ENCODE data around the gene NHLRC3. TPM values are rescaled to one million over a fixed set of nuclear protein-coding genes. Genes with fewer than 3 reads are reported as not detected.
"Not testable (repeated sequence)": the region's sequence is repeated elsewhere in the genome, so short reads cannot be mapped to it uniquely, and the experiment has no call there.

NHLRC3 gene
- total RNA-seq, 2 donors from 2014 or later: 20.1 to 21.0 TPM

DNA sequence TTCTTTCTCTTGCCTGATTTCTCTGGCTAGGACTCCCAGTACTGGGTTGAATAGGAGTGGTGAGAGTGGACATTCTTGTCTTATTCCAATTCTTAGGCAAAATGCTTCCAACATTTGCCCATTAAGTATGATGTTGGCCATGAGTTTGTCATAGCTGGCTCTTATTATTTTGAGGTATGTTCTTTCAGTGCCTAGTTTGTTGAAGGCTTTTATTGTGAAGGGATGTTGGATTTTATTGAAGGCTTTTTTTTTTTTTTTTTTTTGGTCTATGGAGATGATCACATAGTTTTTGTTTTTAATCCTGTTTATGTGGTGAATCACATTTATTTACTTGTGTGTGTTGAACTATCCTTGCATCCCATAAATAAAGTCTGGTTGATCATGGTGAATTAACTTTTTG, 19.8 kb downstream of the NHLRC3 start:
- no peak for DNase-seq
- Histone ChIP-seq H3K27ac (no peak overlapping the region), H3K4me3 (no peak overlapping the region), H3K9me3 (no peaks in the 10 kb centered on the region), H3K36me3 (replicated peaks in 1 of 2; ENCODE audit: insufficient read depth in 1 of 2, low read depth in 2 of 2) (no peaks in the 10 kb centered on the region), H3K4me1 (no peaks in the 10 kb centered on the region), H3K27me3 (no peaks in the 10 kb centered on the region)
- no peak for TF ChIP-seq POLR2A (IDR thresholded peaks at IDR 0.05)
- TF ChIP-seq, protein P1, sequence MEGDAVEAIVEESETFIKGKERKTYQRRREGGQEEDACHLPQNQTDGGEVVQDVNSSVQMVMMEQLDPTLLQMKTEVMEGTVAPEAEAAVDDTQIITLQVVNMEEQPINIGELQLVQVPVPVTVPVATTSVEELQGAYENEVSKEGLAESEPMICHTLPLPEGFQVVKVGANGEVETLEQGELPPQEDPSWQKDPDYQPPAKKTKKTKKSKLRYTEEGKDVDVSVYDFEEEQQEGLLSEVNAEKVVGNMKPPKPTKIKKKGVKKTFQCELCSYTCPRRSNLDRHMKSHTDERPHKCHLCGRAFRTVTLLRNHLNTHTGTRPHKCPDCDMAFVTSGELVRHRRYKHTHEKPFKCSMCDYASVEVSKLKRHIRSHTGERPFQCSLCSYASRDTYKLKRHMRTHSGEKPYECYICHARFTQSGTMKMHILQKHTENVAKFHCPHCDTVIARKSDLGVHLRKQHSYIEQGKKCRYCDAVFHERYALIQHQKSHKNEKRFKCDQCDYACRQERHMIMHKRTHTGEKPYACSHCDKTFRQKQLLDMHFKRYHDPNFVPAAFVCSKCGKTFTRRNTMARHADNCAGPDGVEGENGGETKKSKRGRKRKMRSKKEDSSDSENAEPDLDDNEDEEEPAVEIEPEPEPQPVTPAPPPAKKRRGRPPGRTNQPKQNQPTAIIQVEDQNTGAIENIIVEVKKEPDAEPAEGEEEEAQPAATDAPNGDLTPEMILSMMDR (IDR thresholded peaks at IDR 0.05): no peak
- no peak for ATAC-seq
- intact Hi-C loops (cut with DNase I): no loop called here

DNA sequence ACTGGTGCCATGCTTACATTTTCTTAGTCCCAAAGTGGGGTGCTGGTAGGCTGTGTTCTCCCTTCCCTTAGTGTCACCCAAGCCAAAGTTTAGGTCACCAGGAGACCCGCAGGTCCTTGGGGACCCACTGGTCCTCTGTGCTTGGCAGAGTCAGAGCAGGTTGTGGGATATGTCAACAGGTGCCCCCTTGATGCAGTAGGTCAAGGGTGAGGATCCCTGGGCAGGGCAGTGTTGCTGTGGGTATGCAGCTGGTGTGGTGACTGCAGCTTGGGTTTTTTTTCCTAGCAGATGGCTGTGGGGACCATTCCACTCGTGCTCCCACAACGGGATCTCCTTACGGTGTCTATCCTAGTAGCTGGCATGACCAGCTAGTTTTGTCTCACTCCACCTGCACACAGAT, 23.7 kb downstream of the NHLRC3 start:
- Histone ChIP-seq H3K4me1 (no peaks in the 10 kb centered on the region), H3K9me3 (no peaks in the 10 kb centered on the region), H3K27me3 (no peaks in the 10 kb centered on the region), H3K27ac (no peak overlapping the region), H3K4me3 (no peak overlapping the region), H3K36me3 (replicated peaks in 1 of 2; ENCODE audit: insufficient read depth in 1 of 2, low read depth in 2 of 2) (no peaks in the 10 kb centered on the region)
- ATAC-seq (no peak), DNase-seq (no peak)
- 97 to 98% methylated on average over 4 of the region's 4 CpGs for WGBS, 2 donors
- intact Hi-C loops (cut with DNase I): no loop called here
- no peak for TF ChIP-seq POLR2A (IDR thresholded peaks at IDR 0.05)
- TF ChIP-seq, protein P1 (IDR thresholded peaks at IDR 0.05): no peak

DNA sequence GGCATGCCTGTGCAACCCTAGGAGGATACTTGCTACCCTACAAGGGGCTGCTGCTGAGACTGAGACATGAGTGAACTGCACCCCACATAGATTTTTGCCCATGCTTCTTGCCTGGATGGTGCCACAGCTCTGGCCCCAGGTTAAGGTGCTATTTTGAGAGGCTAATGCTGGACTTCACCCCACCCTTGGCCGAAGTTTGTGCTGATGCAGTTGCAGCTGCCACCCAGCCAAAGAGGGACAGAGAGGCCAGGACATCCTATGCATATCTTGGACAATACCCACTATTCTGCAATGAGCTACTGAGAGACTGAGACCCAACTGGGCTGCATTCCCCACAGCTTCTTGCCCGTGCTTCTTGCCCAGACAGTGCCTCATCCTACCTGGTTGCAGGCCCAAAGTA, 34.6 kb downstream of the NHLRC3 start:
- Histone ChIP-seq H3K27ac (no peak overlapping the region), H3K36me3 (replicated peaks in 1 of 2; ENCODE audit: insufficient read depth in 1 of 2, low read depth in 2 of 2) (no peaks in the 10 kb centered on the region), H3K9me3 (no peaks in the 10 kb centered on the region), H3K4me1 (no peaks in the 10 kb centered on the region), H3K4me3 (no peak overlapping the region), H3K27me3 (no peaks in the 10 kb centered on the region)
- intact Hi-C loops (cut with DNase I): no loop called here
- no peak for DNase-seq
- WGBS, 2 donors: 38 to 79% methylated on average over 1 to 2 of the region's 2 CpGs
- ATAC-seq: no peak
- no peak for TF ChIP-seq POLR2A (IDR thresholded peaks at IDR 0.05)
- TF ChIP-seq, protein P1 (IDR thresholded peaks at IDR 0.05): no peak

DNA sequence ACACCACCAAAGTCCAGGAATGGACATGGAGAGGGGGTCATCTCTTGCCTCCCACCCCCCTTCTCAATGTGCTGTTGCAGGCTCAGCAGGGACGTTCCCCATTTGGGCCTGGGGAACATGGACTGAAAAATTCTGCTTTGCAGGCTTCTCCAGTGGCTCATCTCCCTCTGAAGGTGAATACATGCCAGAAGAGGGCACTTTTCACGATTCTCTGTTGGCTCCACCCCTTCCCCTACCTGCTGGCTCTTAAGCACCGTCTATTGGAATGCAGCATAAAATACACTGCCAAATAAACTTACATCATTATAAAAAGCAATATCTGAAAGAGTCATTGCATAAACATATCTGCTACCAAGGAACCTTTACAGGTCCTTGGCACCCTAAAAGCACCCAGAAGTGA, 35.7 kb downstream of the NHLRC3 start:
- Histone ChIP-seq H3K27ac (no peak overlapping the region), H3K27me3 (no peaks in the 10 kb centered on the region), H3K4me3 (no peak overlapping the region), H3K36me3 (replicated peaks in 1 of 2; ENCODE audit: insufficient read depth in 1 of 2, low read depth in 2 of 2) (no peaks in the 10 kb centered on the region), H3K4me1 (no peaks in the 10 kb centered on the region), H3K9me3 (no peaks in the 10 kb centered on the region)
- intact Hi-C loops (cut with DNase I): no loop called here
- TF ChIP-seq, protein P1 (IDR thresholded peaks at IDR 0.05): no peak
- TF ChIP-seq POLR2A (IDR thresholded peaks at IDR 0.05): no peak
- WGBS, 2 donors: 30 to 46% methylated on average over 3 of the region's 3 CpGs
- ATAC-seq (no peak), DNase-seq (no peak)

DNA sequence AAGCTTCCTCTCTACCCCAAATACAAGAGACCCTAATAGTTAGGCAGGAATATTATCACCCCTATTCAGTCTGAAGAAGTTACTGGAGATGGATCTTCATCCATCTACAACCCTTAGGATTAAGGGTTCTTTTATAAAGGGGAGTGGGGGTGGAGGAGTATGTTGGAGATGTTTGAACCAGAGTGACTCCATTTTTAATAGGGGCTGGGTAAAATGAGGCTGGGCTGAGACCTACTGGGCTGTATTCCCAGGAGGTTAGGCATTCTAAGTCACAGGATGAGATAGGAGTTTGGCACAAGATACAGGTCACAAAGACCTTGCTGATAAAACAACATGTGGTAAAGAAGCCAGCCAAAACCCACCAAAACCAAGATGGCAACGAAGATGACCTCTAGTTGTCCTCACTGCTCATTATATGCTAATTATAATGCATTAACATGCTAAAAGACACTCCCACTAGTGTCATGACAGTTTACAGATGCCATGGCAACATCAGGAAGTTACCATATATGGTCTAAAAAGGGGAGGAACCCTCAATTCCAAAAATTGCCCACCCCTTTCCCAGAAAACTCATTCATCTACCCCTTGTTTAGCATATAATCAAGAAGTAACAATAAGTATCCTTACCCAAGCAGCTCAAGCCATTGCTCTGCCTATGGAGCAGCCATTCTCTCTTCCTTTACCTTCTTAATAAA, 48.1 kb downstream of the NHLRC3 start:
- H3K9me3 ChIP-seq; H3K4me3 ChIP-seq; ATAC-seq; H3K27ac ChIP-seq; H3K36me3 ChIP-seq (replicated peaks in 1 of 2; ENCODE audit: insufficient read depth in 1 of 2, low read depth in 2 of 2); DNase-seq; H3K4me1 ChIP-seq; H3K27me3 ChIP-seq; intact Hi-C loops (cut with DNase I): not testable (repeated sequence)
- 21 to 26% methylated on average over 1 of the region's 1 CpG for WGBS, 2 donors
